ENCODE results near the gene TNS2.

Gene TNS2

DNA sequence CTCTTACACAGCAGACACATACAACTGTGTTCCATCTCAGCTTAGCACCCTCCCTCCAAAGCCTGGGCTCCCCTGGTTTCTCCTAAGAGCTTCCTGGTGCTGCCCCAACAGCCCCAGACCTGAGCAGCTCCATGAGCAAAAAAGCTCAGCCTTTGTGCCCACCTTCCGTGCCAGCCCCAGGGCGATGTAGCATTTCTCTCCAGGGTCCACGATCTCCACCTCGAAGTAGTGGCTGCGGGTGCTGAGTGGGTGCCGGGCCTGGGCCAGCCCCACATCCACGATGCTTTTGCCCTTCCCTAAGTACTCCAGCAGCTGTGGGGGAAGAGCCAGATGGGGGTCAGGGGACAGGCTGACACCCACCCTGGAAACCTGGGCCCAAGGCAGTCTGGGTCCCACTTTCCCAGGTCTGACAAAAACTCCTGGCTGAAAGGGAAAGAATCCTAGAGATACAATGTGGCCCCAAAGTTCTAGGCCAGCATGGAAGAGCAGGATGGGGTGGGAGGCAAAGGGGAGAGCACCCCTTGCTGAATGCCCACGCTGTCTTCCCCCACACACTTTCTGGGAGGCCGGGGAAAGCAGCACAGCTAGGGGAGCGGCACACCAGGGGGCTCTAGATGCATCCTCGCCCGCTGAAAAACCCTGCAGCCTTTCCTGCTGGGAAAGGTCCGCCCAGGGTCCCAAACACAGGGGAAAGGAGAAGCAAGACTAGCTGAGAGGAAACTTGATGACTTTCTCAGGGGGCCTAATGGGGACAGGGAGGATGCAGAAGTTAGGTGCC is 18.3 kb downstream of the TNS2 start:
- DNase-seq (ENCODE audit: low read depth in 2 of 2): no peak

DNA sequence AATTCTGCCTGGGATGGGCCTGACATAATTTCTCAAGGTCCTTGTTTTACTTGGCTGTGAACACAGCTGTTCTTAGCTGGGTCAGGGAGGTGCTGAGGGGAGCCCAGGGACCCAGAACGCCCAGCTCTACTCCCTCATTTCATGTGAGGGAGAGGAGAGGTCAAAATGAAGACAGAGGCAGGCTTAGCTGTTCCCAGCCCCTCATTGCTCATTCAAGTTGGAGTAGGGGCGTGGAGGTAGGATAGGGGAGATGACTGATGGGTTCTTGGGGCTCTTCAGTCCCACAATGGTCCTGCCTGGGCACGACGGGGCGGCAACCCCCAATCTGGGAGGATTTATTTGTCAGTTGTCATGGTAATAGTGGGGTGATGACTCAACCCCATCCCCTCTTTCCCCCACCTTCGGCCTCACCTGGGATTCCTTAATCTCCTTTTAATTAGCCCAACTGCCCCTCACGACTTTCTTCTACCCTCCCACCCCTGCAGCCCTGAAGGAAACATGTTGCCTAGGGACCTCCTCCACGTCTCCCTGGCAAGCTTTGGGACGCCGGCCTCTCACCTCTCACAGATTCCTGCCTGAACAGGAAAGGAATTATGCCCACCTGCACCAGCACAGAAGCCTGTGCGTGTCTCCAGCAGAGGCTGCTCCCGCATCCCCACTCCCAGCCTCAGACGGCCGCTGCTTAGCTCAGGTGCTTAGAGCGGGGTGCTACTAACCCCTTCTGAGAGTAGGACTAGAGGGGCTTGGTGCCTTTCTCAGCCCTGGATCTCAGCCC is 19.1 kb downstream of the TNS2 start:
- no peak for DNase-seq (ENCODE audit: low read depth in 2 of 2)

DNA sequence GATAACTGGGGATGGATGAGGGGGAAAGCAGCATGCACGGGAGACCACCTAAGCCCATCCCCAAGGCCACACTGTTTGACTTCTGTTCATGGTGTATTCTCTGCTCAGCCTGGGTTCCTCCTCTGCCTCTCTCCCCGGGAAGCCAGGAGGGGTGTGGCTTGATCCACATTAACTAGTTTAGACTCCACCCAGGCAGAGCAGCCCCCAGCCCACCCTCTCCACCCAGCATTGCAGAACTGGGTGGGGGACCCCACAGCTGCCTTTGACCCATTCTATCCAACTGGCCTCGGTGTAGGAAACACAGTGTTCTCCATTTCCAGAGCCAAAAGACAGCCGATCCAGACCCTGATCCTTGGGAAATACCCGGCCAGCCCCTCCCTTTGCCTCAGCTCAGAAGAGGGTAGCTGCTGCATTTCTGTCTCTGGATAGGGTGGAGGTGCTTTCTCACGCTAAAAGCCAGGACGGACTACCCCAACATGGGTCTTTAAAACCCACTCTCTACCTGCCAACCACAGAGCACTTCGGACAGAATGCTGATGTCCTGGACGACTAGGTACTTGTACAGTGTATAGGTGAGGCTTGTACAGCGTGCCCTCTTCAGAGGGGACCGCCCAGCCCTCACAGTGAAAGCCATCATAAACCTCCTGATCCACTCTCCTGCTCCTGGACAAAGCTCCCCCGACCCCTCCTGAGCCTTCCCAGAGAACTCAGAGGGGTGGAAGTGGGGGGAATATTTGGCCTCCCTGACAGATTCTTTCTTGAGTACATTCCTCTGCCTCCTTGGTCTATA is 20.0 kb downstream of the TNS2 start:
- DNase-seq (ENCODE audit: low read depth in 2 of 2): no peak

DNA sequence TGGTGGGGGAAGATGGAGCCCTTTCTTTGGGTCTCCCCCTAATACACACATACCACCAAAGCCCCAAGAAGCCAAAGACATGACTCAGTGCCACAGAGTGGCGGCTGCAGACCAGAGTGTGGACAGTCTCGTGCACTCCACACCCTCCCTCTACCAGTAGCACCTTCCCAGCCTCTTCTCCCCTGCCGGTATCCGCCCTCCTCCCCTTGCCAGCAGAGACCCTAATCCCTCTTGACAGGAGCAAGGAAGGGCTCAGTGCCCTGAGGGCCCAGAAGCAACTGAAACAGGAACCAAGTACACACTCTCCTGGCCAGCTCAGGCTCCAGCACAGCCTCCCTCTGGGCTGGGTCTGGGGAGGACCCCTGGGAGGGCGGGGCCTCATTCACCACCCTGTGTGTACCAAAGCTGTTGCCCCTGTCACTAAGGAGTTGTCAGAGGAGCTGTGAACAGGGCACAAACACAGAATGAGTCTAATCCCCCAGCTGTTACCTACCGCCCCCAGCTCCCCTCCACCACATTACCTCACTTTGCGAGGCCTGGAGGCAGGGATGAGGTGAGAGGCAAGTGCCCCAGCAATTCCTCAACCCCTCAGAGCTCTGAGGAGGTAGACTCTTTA is 21.1 kb downstream of the TNS2 start:
- DNase-seq (ENCODE audit: low read depth in 2 of 2): no peak

DNA sequence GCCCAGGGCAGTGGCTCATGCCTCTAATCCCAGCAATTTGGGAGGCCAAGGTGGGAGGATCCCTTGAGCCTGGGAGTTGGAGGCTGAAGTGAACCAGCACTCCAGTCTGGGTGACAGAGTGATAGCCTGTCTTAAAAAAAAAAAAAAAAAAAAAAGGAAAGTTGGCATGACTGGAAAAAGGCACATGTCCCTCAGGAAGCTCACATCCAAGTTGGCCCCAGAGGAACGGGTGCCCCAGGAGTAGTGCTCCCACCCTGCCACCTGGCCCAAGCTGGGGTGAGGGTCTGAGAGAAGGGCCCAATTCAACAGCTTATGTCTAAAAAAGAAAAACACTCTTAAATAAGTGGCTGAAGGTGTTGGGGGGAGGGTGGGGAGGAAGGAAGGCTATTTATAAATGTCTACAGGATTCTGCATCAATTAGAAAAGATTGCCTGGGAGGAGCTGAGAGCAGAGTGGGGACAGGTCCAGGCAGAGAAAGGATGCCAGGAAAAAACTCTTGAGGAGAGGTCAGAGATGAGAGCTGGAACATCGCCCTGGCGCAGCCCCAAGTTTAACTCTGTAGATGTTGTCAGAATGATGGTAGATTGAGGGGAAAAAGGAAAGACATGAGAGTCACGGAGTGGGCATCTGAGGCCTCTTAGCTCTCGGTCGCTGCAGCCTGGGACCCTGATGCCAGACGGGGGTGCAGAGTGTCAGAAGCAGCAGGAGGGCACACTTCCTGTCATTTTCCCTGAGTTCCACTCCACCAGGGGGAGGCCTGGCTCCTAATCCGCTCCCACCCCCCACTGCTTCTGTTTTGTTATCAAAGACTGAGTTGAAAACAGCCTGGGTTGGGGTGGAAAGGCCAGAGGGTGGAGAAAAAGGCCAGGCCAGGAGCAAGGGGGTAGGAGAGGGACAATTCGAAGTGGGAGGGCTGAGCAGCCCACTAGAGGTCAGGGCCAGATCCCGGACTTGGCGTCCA is 22.0 kb downstream of the TNS2 start:
- no peak for DNase-seq (ENCODE audit: low read depth in 2 of 2)

DNA sequence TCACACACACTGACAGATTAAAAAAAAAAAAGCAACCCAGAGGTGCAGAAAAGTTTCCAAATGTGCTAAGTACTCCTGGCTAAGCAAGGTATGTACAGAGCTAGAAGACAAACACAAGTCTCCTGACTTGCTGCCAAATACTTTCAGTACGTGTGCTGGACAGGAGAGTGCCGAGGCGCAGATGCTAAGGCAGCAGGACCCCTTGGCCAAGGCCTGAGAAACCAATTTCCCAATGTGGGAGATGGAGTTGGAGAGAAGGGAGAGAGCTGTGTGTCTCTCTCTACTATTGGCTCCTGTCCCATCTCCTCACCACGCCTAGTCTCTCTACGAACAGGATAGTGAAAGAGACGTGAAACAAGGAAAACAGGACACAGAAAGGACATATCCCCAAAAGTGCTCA is 24.0 kb downstream of the TNS2 start:
- DNase-seq (ENCODE audit: low read depth in 2 of 2): no peak

DNA sequence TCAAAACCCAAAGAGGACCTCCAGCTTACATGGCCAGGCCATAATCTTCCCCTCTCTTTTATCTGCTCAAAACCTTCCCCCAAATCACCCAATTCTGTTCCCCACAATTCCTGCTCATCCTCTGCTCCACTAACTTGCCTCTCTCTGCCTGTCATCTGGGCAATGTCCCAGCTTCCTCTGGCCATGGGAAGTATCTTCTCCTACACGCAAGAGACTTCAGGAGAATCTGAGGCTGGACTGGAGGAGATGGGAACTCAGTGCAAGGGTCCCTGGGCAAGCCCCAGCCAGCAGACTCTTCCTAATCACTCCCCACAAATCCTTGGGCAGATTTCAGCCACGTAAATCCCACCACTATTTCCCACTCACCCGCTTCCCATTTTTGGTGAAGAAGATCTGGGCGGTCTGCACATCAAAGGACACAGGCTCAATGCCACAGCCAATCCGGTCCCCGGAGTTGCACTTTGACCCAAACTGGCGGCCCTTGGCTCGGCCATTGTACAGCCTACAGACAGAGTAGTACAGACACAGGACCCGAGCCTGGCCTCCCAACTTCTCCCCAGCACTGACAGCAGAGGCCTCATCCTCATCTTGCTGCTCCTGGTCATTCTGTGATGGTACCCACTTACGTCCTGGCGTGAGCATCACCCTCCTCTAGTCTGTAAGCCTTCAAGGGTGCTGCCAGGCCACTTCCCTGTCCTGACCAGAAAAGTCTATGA is 24.6 kb downstream of the TNS2 start:
- DNase-seq (ENCODE audit: low read depth in 2 of 2): no peak

DNA sequence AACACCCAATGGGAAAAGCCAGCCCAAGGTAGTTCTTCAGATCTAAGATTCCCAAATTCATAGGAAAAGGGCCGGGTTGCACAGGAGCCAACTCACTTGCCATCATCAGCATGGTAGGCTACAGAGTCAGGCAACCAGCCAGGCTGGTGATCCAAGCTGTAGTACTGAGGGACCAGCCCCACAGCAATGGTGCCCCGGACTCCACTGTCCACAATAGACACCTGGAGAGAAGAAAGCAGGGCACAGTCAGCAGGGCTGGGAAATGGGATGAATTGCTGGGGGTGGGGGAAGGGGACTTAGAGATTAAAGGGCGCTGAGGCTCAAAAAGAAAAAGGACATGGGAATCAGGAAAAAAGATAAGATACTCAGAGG is 25.1 kb downstream of the TNS2 start:
- DNase-seq (ENCODE audit: low read depth in 2 of 2): no peak

DNA sequence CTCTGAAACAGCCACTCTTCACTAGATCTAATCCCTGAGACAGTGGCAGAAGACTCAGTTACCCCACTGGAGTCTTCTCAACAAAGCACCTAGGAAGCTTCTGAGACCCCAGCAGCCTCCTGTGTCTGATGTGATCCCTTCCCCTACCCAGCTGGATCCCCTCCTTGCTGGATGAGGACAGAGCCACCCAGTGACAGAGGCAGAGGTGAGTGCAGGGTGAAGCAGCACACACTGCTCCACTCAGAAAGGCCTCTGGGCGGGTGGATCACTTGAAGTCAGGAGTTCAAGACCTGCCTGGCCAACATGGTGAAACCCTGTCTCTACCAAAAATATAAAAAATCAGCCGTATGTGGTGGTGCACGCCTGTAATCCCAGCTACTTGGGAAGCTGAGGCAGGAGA is 26.6 kb downstream of the TNS2 start:
- DNase-seq (ENCODE audit: low read depth in 2 of 2): no peak

DNA sequence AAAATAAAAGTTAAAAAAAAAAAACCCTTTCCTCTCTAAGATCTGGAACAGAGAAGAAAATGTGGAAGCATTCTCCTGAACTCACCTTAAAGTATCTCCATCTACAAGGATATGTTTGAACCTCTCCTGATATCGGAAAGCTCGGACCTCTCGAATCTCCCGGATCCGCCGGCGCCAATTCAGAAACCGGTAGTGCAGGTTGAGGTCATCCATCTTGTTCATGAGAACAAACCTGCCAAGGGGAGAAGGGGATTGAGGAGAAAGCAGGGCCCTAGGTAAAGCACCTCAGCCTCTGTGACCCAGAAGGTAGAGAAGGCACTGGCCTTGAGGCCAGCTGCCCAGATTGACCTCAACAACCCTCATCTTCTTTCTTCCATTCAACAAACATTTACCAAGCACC is 27.2 kb downstream of the TNS2 start:
- no peak for DNase-seq (ENCODE audit: low read depth in 2 of 2)

DNA sequence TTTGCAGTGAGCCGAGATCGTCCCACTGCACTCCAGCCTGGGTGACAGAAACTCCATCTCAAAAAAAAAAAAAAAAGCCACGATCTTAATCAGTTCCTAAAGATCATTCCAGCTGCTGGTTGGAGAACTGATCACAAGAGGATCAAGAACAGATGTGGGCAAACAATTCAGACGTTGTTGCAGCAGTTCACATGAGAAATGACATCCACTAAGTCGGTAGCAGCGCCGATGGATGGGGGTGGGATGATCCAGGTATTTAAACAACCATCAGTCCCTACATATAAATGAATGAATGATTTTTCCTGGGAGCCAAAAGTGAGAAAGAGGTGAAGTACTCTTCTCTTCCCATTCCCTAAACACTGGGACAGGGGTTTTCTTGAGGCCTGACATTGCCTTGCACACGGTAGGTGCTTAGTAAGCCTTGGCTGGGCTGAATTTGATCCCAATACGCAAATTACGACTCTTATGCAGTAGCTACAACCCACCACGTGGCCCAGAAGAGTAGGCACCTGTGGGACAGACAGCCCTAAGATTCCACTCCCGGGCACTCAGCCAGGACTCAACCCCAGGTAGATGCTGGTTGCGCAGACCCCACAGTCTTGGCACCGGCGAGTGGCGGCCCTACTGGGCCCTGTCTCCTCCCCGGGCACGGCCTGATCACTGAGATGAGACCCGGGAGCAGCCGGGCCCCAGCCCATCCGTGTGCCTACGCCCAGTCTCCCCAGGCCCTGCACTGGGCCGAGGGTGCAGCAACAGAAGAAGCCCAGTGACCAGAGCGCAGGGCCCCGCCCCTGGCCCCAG is 28.8 kb downstream of the TNS2 start:
- no peak for DNase-seq (ENCODE audit: low read depth in 2 of 2)

DNA sequence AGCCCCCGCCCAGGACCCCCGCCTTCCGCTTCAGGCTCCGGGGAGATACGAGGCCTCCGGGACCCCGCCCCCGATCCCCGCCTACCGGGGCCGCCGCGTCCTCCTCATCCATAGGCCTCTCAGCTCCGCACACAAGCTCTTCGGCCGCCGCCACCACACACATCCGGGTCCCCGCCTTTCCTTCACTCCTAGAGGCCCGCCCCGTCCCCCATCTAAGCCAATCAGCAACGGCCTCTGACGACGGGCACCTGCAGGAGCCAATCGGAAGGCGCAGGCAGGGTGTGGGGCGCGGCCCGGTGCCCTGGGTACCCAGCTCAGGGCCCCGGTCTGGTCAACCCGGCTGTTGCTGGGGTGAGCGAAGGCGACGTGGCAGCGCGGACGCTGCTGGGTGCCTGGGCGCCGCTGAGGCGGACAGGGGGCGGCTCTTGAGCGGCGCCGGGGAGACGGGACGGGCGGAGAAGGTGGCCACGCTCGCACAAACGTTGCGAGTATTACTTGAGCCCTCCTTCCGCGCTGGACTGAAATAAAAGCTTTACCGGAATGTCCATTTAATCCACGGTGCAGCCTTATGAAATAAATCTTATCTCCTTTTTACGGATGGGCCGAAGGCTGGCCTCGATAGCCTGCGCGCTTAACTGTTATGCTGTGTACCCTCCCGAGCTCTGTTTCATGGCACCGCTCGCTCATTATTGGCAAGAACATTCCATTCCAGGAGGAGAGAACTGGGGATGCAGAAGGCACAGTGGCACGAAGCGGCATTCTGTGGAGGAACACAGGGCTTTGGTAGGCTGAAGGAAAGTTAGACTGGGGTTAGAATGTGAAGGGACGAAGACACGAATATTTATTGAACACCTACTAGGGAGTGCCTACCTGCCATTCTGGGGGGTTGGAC is 29.6 kb downstream of the TNS2 start, which contains the start of gene SPRYD3:
SPRYD3 (minus strand) TSS at position 165 of the 892 bp plus-strand sequence; CDS start at position 108, 57 bp downstream.
- DNase-seq (ENCODE audit: low read depth in 2 of 2): peak; percentile 90 to 94

DNA sequence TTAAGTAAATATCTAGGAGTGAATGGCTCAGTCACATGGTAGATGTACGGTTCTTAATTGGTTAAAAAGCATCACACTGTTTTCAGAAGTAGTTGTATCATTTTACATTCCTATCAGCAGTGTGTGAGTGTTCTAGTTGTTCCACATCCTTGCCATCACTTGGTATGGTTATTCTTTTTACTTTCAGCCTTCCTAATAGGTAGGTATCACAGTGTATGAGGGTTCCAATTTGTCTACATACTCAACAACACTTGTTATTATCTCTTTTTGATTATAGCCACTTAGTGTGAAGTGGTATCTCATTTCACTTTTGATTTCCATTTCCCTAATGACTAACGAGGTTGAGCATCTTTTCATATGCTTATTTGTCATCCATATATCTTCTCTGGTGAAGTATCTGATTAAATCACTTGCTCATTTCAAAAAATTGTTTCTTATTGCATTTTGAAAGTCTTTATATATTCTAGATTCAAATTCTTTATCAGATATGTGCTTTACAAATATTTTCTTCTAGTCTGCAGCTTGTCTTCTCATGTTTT is 32.8 kb downstream of the TNS2 start:
- DNase-seq (ENCODE audit: low read depth in 2 of 2): no peak

DNA sequence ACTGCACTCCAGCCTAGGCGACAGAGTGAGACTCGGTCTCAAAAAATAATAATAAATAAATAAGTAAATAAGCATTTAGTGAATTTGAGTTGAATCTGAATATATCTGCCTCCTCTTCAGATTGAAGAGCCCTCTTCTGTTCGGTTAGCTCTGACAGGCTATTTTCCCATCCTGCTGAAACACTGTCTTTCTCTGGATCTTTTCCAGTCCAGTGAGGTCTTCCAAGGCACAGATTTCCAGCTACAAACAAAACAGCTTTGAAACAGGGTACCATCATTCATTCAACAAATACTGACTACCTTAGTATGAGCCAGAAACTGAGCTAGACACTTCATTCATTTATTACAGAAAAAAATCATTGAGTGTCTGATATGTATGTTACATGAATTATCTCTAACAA is 36.5 kb downstream of the TNS2 start:
- DNase-seq (ENCODE audit: low read depth in 2 of 2): no peak

DNA sequence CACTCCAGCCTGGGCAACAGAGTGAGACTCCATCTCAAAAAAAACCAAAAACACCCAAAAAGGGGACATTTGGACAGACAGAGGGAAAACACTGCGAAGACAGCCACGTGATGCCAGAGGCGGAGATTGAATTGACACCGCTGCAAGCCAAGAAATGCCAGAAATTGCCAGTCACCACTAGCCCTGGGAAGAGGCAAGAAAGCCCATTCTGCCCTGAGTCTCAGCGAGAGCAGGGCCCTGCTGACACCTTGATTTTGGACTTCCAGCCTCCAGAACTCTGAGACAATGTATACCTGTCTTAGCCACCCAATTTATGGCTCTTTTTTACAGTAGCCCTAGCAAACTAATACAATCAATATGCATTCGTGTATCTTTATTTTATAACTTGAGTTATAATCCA is 40.2 kb downstream of the TNS2 start:
- no peak for DNase-seq (ENCODE audit: low read depth in 2 of 2)

DNA sequence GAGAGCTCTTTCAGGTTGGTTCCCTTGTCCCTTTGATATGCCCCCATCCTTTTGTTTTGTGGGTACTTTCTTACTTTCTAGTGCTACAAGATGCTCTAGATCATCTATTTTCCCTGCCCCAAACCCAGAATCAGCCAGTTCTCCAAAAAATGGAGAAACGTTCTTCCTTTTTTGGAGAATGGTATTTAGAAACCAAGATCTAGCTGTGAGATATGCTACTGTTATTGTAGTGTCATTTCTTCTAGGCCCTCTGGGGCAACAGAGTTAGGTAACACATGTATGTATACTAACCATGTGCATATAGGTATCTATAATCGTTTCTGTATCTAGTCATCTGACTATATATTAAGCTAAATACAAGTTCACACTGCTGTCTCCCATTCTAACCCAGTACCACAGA is 40.7 kb downstream of the TNS2 start:
- no peak for DNase-seq (ENCODE audit: low read depth in 2 of 2)

DNA sequence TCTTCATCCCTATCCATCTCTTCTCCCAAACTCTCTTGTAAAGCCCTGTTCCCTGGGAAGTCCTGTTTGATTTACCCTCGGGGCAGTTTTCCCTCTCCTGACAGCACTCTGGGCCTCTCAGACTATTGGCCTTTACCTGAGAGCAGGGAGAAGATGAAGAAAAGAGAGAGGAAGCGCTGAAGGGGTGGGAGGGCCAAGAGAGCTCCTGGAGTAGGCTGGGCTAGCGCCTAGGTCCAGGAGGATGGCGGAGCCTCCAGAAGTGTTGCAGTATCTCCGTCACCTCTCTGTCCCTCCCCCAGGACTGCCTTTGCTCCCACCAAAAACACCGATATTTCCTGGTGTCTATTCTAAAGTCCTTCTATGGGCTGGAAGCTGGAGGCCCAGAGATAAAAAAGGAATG is 41.9 kb downstream of the TNS2 start:
- DNase-seq (ENCODE audit: low read depth in 2 of 2): no peak

DNA sequence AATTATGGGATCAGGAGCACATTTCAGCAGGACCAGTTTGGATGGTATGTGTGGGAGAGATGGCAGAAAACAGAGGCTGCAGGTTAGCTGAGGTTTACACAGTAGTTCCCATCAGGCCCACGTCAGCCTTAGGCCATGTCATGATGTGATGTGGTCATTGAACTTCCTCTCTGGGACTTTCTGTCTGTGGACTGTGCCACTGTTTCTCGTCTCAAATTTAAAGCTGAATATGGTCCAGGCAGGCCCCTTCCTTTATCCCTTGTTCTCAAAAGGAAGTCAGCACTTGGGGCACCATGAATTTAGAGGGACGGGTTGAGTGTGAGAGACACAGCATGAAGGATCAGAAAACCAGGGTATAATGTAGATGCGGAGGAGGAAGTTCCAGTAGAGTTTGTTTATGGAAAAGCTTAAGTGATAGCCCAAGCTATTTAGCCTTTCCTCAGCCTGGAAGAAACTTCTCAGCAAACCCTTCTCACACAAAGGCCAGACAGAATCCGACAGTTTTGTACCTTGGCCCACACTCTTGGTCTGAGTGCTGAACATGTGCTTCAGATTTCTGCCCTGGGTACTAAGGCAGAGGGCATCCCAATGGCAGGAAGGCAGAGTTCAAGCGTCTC is 44.0 kb downstream of the TNS2 start:
- no peak for DNase-seq (ENCODE audit: low read depth in 2 of 2)

Measured in stimulated activated CD8-positive, alpha-beta memory T cell treated with anti-CD3 and anti-CD28 coated beads, Interleukin-7, amount 100 ng/mL, for 1 hour (primary cell).